ENCODE measurements around the gene TSC22D3. TPM values are rescaled to one million over a fixed set of nuclear protein-coding genes. Genes with fewer than 3 reads are reported as not detected.
"Not testable (repeated sequence)": the region's sequence is repeated elsewhere in the genome, so short reads cannot be mapped to it uniquely, and the experiment has no call there.

The TSC22D3 gene
- total RNA-seq, 1 donor from 2014 or later, result 66.4 TPM

GRCh38 chrX:107701493-107702121, 74.0 kb downstream of the TSC22D3 start:
- intact Hi-C loops (cut with DNase I), result no loop called here
- DNase-seq, result no peak
- peak; percentile 39 for ATAC-seq (ENCODE audit: poor library complexity)

GRCh38 chrX:107700790-107701189, 74.8 kb downstream of the TSC22D3 start:
- ATAC-seq (ENCODE audit: poor library complexity), result no peak
- no peak for DNase-seq
- intact Hi-C loops (cut with DNase I), result no loop called here

DNA sequence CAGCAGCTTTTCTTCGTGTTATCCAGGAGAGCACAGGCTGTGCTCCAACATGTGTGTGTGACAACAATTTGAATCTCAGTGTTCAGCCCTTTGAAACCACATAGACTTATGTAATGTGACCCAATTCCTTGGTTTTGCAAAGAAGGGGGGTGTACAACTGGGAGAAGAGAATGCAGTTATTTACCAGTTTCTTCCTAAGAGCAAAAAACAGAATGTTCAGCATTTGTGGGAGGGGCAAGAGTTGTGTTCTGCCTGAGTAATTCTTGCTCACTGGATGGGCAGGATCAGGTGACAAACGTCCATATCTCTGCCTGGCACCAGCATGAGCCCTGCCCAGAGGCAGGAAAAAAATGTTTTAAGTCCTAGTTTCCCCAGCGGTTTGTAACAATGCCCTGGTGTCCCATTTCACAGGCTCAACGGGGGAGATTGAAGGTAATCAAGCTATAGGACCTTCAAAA, 75.2 kb downstream of the TSC22D3 start:
- ATAC-seq (ENCODE audit: poor library complexity) (peak; percentile 85), DNase-seq (no peak)

DNA sequence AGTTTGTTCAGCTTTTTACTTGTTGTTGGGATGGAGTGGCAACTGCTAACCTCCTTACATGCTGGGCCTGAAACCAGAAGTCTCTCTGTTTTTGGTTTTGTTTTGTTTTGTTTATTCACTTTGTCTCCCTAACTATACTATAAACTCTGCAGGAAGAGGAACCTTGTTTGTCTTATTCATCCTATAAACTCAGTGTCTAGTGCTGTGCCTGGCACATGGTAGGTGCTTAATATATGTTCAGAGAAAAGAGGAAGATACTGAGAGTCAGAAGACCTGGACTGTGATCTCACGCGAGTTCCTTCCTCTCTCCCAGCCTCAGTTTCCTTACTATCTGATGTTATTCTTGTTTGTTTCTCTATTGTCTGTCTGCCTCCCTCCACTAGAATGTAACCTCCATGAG, 76.0 kb downstream of the TSC22D3 start:
- intact Hi-C loops (cut with DNase I), result no loop called here
- ATAC-seq (ENCODE audit: poor library complexity) (peak; percentile 34), DNase-seq (no peak)

More for the DNA sequence above, 75.2 kb downstream of the TSC22D3 start:
- intact Hi-C loops (cut with DNase I), result no loop called here

DNA sequence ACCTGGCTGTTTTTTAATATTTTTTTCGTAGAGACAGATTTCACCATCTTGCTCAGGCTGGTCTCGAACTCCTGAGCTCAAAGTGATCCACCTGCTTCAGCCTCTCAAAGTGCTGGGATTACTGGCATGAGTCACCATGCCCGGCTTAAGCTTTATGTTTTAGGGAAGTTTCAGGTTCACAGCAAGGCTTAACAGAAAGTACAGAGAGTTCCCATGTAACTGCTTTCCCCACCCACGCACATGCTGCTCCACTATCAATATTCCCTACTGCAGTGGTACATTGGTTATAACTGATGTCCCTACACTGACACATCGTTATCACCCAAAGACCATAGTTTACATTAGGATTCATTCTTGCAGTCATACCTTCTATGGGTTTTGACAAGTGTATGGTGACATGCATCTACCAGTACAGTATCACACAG, 84.6 kb downstream of the TSC22D3 start:
- DNase-seq (no peak), ATAC-seq (ENCODE audit: poor library complexity) (no peak)
- intact Hi-C loops (cut with DNase I), result no loop called here

- no peak for DNase-seq
- intact Hi-C loops (cut with DNase I), result no loop called here
- ATAC-seq (ENCODE audit: poor library complexity), result no peak
These were observed 88.1 kb downstream of the TSC22D3 start for GRCh38 chrX:107687445-107687844.

DNA sequence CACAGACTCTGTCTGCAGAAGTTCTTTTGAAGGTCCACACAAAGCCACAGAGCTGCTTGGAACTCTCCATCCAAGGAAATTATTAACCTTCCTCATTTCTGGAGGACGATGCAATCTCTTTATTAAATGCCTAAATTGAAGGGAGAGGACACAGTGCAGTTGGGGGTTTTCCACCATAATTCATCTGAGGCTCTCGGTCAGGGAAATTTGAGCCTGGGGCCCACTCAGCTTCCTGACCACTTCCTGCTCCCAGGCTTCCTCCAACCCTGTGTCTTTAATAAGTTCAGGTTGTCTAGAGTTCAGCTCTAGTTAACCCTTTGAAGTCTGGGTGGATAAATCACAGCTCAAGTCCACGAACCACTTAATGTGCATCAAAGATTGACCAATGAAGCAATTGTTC, 88.8 kb downstream of the TSC22D3 start:
- intact Hi-C loops (cut with DNase I), result no loop called here
- ATAC-seq (ENCODE audit: poor library complexity), result no peak
- DNase-seq, result no peak

DNA sequence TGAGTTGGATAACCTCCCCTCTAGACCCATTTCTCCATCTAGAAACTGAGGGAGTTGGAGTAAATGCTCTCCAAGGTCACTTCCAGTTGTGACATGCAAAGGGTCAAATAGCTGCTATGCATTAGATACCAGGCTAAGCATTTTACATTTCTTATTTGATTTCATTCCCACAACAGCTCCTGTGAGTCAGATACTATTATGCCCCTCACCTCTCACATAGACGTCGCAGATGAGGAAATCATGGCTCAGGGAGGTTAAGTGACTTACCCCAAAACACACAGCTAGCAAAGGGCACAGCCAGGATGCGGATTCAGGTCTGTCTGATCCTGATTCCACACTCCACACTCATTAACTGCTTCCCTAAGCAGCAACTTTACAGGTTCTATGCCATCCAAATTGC, 89.6 kb downstream of the TSC22D3 start:
- intact Hi-C loops (cut with DNase I), result no loop called here
- ATAC-seq (ENCODE audit: poor library complexity) (no peak), DNase-seq (no peak)

- ATAC-seq (ENCODE audit: poor library complexity); intact Hi-C loops (cut with DNase I): not testable (repeated sequence)
These were observed 90.0 kb downstream of the TSC22D3 start for GRCh38 chrX:107685586-107685985.

GRCh38 chrX:107684956-107685385, 90.6 kb downstream of the TSC22D3 start:
- ATAC-seq (ENCODE audit: poor library complexity) (peak; percentile 83), DNase-seq (peak; percentile 87)
- intact Hi-C loops (cut with DNase I), result no loop called here

More at GRCh38 chrX:107685586-107685985, 90.0 kb downstream of the TSC22D3 start:
- DNase-seq, result not testable (repeated sequence)

- intact Hi-C loops (cut with DNase I), result no loop called here
- ATAC-seq (ENCODE audit: poor library complexity), result no peak
- DNase-seq, result no peak
These were observed 91.7 kb downstream of the TSC22D3 start for GRCh38 chrX:107683931-107684330.

GRCh38 chrX:107683124-107683895, 92.3 kb downstream of the TSC22D3 start:
- intact Hi-C loops (cut with DNase I), result no loop called here
- ATAC-seq (ENCODE audit: poor library complexity) (peak; percentile 67), DNase-seq (no peak)

DNA sequence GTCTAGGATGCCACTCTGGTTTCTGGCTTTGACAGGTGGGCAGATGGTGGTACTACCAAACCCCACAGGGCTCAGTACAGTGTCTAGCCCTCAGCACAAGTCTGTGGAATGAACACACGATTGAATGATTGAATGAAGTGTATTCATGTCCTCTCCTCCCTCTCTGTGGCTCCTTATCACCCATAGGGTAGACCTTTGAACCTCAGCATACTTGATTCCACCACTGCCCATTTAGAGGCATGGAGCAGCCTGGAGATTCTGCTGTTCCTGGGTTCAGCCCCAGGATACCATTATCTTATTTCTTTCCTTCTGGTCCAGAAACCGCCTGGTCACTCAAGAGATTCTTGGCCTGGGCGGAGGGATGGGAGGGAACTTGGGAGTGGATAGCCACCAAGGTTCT, 93.3 kb downstream of the TSC22D3 start:
- ATAC-seq (ENCODE audit: poor library complexity) (no peak), DNase-seq (no peak)
- intact Hi-C loops (cut with DNase I), result no loop called here

- peak; percentile 90 for DNase-seq
- ATAC-seq (ENCODE audit: poor library complexity), result peak; percentile 36
- intact Hi-C loops (cut with DNase I), result loop anchor here (5.0 kb wide), 1 partner anchor 33 kb away; no protein-coding TSS in a partner anchor
These were observed 96.4 kb downstream of the TSC22D3 start for GRCh38 chrX:107678957-107679740.

- peak; percentile 52 for DNase-seq
- peak; percentile 4 for ATAC-seq (ENCODE audit: poor library complexity)
- intact Hi-C loops (cut with DNase I), result loop anchor here (5.0 kb wide), 1 partner anchor 34 kb away; no protein-coding TSS in a partner anchor
These were observed 97.7 kb downstream of the TSC22D3 start for GRCh38 chrX:107677909-107678308.

GRCh38 chrX:107677501-107677901, 98.1 kb downstream of the TSC22D3 start:
- intact Hi-C loops (cut with DNase I), result loop anchor here (5.0 kb wide), 1 partner anchor 35 kb away; no protein-coding TSS in a partner anchor
- ATAC-seq (ENCODE audit: poor library complexity) (no peak), DNase-seq (no peak)

GRCh38 chrX:107676559-107677378, 98.8 kb downstream of the TSC22D3 start:
- ATAC-seq (ENCODE audit: poor library complexity) (peak; percentile 55), DNase-seq (peak; percentile 91)
- intact Hi-C loops (cut with DNase I), result loop anchor here (5.0 kb wide), 1 partner anchor 36 kb away; no protein-coding TSS in a partner anchor

Data from Right ventricle myocardium superior (tissue), 1 donor.